GM18526 (cell line): ENCODE results near the gene SLC4A2.

Source experiments
- POLR2A ChIP-seq: IDR thresholded peaks from 3 replicates; pipeline ENCODE4 v1.6.1; 2011; ENCODE audit not compliant: insufficient read length; ENCODE audit errors: extremely low read depth

The SLC4A2 gene

GRCh38 chr7:151107882-151108281 is 48.5 kb downstream of the SLC4A2 start:
- no peak for TF ChIP-seq POLR2A

DNA sequence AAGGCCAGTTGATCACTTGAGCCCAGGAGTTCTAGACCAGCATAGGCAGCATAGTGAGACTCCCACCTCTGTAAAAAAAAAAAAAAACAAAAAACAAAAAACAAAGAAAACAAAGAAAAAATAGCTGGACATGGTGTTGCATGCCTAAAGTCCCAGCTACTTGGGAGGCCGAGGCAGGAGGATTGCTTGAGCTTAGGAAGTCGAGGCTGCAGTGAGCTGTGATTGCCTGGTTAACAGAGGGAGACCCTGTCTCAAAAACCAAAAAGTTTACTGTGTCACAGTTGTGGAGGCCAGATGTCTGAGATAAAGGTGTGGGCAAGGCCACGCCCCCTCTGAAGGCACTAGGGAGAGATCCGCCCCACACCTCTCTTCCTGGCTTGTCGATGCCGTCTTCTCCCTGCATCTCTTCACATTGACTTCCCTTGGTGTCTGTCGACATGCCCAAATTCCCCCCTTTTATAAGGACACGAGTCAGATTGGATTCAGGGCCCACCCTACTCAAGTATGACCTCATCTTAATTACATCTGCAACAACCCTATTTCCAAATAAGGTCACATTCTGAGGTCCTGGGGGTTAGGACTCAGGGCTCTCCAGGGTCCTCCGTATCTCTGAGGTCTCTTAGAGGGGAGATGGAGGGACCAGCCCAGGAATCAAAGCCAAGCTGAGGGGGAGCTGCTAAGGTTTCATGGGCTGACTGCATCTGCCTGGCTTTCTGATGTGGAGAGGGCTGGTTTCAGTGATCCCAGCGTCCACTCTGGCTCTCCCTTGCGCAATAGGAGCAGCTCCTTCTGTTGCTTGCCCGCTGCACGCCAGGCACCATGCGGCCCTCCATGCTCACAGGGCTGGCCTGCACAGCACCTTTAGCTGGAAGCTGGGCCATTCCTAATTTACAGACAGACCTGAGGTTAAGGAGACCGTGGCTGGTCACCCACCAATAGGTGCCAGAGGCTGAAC is 50.0 kb downstream of the SLC4A2 start:
- TF ChIP-seq POLR2A = no peak

DNA sequence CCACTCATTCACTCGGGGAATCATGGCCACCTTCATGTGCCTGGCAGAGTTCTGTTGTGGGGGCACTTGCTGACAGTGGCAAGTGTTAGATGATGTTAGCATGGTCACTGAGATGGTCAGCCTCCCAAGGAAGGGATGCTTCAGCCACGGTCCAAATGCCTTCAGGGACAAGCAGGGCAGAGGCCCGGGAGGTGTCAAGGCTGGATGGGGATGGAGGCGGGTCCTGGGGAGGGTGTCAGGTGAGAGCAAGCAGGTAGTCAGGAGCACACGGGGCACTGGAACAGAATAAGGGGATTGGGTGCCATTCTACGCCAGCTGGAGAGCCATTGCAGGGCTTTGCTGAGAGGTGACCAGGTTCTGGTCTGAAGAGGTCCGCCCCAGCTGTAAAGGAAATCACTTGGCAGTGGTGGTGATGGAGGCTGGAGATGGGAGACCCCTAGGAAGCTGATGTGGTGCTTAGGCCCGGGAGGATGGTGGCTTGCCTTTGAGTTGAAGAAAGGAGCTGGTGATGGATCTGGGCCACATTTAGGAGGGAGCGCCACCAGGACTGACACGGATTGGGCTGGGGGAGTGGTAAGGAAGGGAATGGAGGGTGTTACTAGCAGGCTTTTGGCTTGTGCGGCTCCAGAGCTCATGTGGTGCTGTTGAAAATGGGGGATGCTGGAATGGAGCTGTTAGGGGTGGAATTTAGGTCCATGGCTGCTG is 51.0 kb downstream of the SLC4A2 start:
- no peak for TF ChIP-seq POLR2A

- no peak for TF ChIP-seq POLR2A
Measured at GRCh38 chr7:151110941-151111645, 51.7 kb downstream of the SLC4A2 start.

GRCh38 chr7:151113344-151114150 is 54.2 kb downstream of the SLC4A2 start:
- TF ChIP-seq POLR2A = no peak

DNA sequence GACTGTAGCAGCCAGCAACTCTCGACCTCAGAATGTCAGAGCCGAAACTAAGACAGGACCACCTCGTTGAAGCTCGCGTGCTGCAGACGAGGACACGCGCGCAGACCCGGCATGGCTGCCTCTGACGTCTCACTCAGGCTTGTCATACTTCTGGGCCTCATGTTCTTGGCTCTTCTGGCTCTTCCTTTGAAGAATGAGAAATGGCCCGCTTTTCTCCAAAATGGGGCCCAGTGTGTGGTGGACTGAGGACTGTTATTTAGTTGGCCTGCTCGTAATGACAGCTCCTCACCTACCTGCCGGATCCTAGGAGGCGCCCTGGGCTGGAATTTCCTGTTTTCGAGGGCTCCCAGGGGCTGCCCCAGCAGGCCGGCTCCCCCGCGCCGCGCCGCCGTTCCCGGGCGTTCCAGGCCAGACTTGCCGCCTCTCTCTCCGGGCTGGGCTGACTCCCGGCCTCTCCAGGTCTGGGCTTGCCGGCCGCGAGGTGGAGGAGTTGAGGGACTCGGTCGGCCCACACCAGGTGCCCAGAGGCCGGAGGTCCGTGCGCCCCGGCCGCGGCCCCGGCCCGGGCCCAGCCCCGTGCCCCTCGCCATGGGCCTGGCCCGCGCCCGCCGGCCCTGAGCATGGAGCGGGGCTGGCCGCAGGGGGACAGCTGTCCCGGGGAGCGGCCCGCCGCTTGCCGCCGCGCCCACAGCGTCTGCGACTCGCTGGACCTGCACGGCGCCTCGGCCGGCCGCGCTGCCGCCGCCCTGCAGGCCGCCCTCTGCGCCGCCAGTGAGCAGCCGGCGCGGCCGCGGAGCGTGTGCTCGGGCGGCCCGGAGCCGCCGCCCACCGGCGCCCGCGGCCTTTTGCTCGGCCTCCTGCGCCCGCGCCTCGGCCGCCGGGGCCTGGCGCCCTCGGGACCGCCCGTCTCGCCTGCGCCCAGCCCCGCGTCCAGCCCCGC is 55.0 kb downstream of the SLC4A2 start:
- TF ChIP-seq POLR2A = no peak

- TF ChIP-seq POLR2A = no peak
Measured at GRCh38 chr7:151115121-151115835, 55.9 kb downstream of the SLC4A2 start.

- TF ChIP-seq POLR2A = no peak
Measured at GRCh38 chr7:151115836-151116418, 56.5 kb downstream of the SLC4A2 start.

GRCh38 chr7:151116603-151117440 is 57.4 kb downstream of the SLC4A2 start:
- no peak for TF ChIP-seq POLR2A

DNA sequence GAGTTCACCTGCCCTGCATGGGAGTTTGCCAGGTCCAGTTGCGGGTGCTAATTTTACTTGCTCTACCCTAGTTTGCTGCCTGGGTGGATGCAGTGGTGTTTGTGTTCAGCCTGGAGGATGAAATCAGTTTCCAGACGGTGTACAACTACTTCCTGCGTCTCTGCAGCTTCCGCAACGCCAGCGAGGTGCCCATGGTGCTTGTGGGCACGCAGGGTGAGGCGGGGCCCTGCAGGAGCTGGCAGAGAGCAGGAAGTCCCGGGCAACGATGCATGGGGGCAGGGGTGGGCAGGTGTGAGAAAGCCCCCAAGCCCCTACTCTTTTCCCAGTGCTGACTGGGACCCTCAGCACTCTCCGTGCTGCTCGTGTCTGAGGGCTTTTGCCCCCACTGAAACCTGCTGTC is 58.2 kb downstream of the SLC4A2 start:
- TF ChIP-seq POLR2A = no peak

GRCh38 chr7:151118108-151119054 is 59.0 kb downstream of the SLC4A2 start:
- TF ChIP-seq POLR2A = no peak
